T-cell (primary cell): Measurements from ENCODE around the gene AGAP1. TPM values are rescaled to one million over a fixed set of nuclear protein-coding genes. Genes with fewer than 3 reads are reported as not detected.

Experiments
- ATAC-seq, 4 experiments: fragments of 200-7000 bp in 3 of 4; fragments of 150-1000 bp in 1 of 4; cut with Tn5 transposase; replicated peaks in 1 of 4; 1 replicate in 3 of 4; 2 replicates in 1 of 4; pipeline ENCODE4 v1.10.0; 2021; ENCODE audit warnings: moderate library complexity in 3 of 4, mild to moderate bottlenecking in 2 of 4, moderate number of reproducible peaks in 1 of 4
- CTCF ChIA-PET, 2 donors: fragments of 300-600 bp; sonication (Branson Sonifier 250); formaldehyde crosslinking; loops; one replicate each; lab custom pipeline; 2022; ENCODE audit warnings: antibody characterized with exemption in 2 of 2; lab: Charles Lee
- POLR2A ChIA-PET, 2 donors: fragments of 300-600 bp; sonication (Branson Sonifier 250); formaldehyde crosslinking; loops; one replicate each; lab custom pipeline; 2022; ENCODE audit warnings: antibody characterized with exemption in 2 of 2; lab: Charles Lee
- DNase-seq, 35 experiments: peaks; one replicate each; pipeline versions ENCODE4 v3.0.0 to v3.0.0-alpha.2; 2013 to 2023
- H3K27ac ChIP-seq: one replicate; pipeline ENCODE4 v1.5.1; 2013; ENCODE audit warnings: low read length
- H3K27me3 ChIP-seq, 2 experiments: replicated peaks in 1 of 2; 1 replicate in 1 of 2; 2 replicates in 1 of 2; pipeline versions ENCODE4 v1.6.1 to v1.7.0; 2013; ENCODE audit warnings: low read length in 1 of 2, mixed read lengths in 1 of 2; ENCODE audit not compliant: control insufficient read depth in 2 of 2, insufficient read depth in 2 of 2; ENCODE audit errors: extremely low read depth in 1 of 2
- H3K36me3 ChIP-seq, 2 donors: 1 replicate in 1 of 2; 2 replicates in 1 of 2; pipeline versions ENCODE4 v1.6.1 to v1.7.0; 2013; ENCODE audit warnings: low read length in 1 of 2; ENCODE audit not compliant: control insufficient read depth in 2 of 2, insufficient read depth in 1 of 2; ENCODE audit errors: extremely low read depth in 1 of 2
- H3K4me1 ChIP-seq, 2 experiments: 1 replicate in 1 of 2; 2 replicates in 1 of 2; pipeline versions ENCODE4 v1.6.1 to v1.7.0; 2013; ENCODE audit warnings: low read length in 2 of 2, mixed read lengths in 1 of 2; ENCODE audit not compliant: insufficient read depth in 2 of 2, control insufficient read depth in 1 of 2; ENCODE audit errors: extremely low read depth in 1 of 2
- H3K4me3 ChIP-seq, 2 donors: 1 replicate in 1 of 2; 2 replicates in 1 of 2; pipeline versions ENCODE4 v1.5.1 to v1.7.0; 2013; ENCODE audit warnings: mild to moderate bottlenecking in 2 of 2, low read length in 1 of 2, moderate library complexity in 1 of 2; ENCODE audit not compliant: control insufficient read depth in 1 of 2; ENCODE audit errors: extremely low read depth in 1 of 2
- H3K9me3 ChIP-seq: 2 replicates; pipeline ENCODE4 v1.7.0; 2013
- H3K27ac Mint-ChIP-seq, 2 donors: one replicate each; pipeline ENCODE4 v1.8.0; 2020 to 2021; ENCODE audit warnings: mild to moderate bottlenecking in 2 of 2, mixed read lengths in 2 of 2
- H3K27me3 Mint-ChIP-seq, 2 donors: one replicate each; pipeline ENCODE4 v1.8.0; 2021 to 2022; ENCODE audit warnings: mixed read lengths in 2 of 2
- H3K36me3 Mint-ChIP-seq: one replicate; pipeline ENCODE4 v1.8.0; 2021; ENCODE audit warnings: mixed read lengths
- H3K4me1 Mint-ChIP-seq, 3 donors: one replicate each; pipeline ENCODE4 v1.8.0; 2020 to 2022; ENCODE audit warnings: mixed read lengths in 3 of 3, mild to moderate bottlenecking in 1 of 3
- H3K4me3 Mint-ChIP-seq, 3 donors: one replicate each; pipeline ENCODE4 v1.8.0; 2020 to 2022; ENCODE audit warnings: mild to moderate bottlenecking in 3 of 3, mixed read lengths in 3 of 3, moderate library complexity in 3 of 3
- H3K9me3 Mint-ChIP-seq, 3 donors: one replicate each; pipeline ENCODE4 v1.8.0; 2020 to 2022; ENCODE audit warnings: mixed read lengths in 3 of 3
- WGBS: methylation state at CpG from one replicate; pipeline ENCODE4 v1.1.5; 2013; ENCODE audit warnings: missing lambda C conversion rate; ENCODE audit not compliant: insufficient coverage; 5-methylcytosine and 5-hydroxymethylcytosine counted together
- total RNA-seq, 35 experiments: library from RNA in 6 of 35; stranded (reverse) in 6 of 35; fragments of 120-200 nt in 1 of 35; gene quantifications; one replicate each; pipeline versions ENCODE4 v1.2.1 to v1.2.4 and lab custom pipeline; 2013 to 2026

The AGAP1 gene
- total RNA-seq, 5 donors from 2014 or later (not counting 1 experiment from before 2014, with no cell fraction given) = 3.9 to 15.6 (median 5.2) TPM

- Histone ChIP-seq H3K36me3 (no peaks in the 10 kb centered on the region), H3K27me3 (no peaks in the 10 kb centered on the region), H3K4me1 (no peaks in the 10 kb centered on the region), H3K27ac (no peak overlapping the region), H3K9me3 (no peaks in the 10 kb centered on the region), H3K4me3 (no peak overlapping the region)
- Mint-ChIP-seq H3K4me1 (no peaks in the 10 kb centered on the region), H3K4me3 (no peak overlapping the region), H3K36me3 (no peaks in the 10 kb centered on the region), H3K9me3 (no peaks in the 10 kb centered on the region), H3K27me3 (peaks cover 3 to 16% of the 10 kb centered on the region in 2 donors), H3K27ac (no peak overlapping the region)
- no peak for ATAC-seq
- no peak for DNase-seq
- ChIA-PET CTCF (no interaction called here), POLR2A (no interaction called here)
- 79% methylated on average over 9 of the region's 10 CpGs for WGBS
Measured at GRCh38 chr2:235922839-235923238, 429.0 kb downstream of the AGAP1 start.

- Mint-ChIP-seq H3K36me3 (no peaks in the 10 kb centered on the region), H3K4me3 (no peak overlapping the region), H3K27ac (no peak overlapping the region), H3K27me3 (peaks cover 3 to 16% of the 10 kb centered on the region in 2 donors), H3K9me3 (no peaks in the 10 kb centered on the region), H3K4me1 (no peaks in the 10 kb centered on the region)
- ChIA-PET CTCF (no interaction called here), POLR2A (no interaction called here)
- WGBS = 87% methylated on average over 10 of the region's 14 CpGs
- DNase-seq = no peak
- Histone ChIP-seq H3K4me1 (no peaks in the 10 kb centered on the region), H3K36me3 (no peaks in the 10 kb centered on the region), H3K4me3 (no peak overlapping the region), H3K27me3 (peaks cover 0 to 2% of the 10 kb centered on the region in 2 experiments), H3K9me3 (no peaks in the 10 kb centered on the region), H3K27ac (no peak overlapping the region)
- no peak for ATAC-seq
Measured at GRCh38 chr2:235923859-235924674, 430.2 kb downstream of the AGAP1 start.

- no peak overlapping the region for H3K27ac Mint-ChIP-seq
- no peaks in the 10 kb centered on the region for H3K4me1 Mint-ChIP-seq
- Histone ChIP-seq H3K4me1 (no peaks in the 10 kb centered on the region), H3K4me3 (no peak overlapping the region), H3K27me3 (peaks cover 0 to 2% of the 10 kb centered on the region in 2 experiments), H3K27ac (no peak overlapping the region), H3K36me3 (no peaks in the 10 kb centered on the region), H3K9me3 (no peaks in the 10 kb centered on the region)
- ChIA-PET POLR2A (no interaction called here), CTCF (no interaction called here)
- ATAC-seq = no peak
- no peaks in the 10 kb centered on the region for H3K36me3 Mint-ChIP-seq
- H3K27me3 Mint-ChIP-seq = peaks cover 3 to 14% of the 10 kb centered on the region in 2 donors
- no peak for DNase-seq
- WGBS = no CpG with 5 or more reads among the region's 4 CpGs
- H3K4me3 Mint-ChIP-seq = no peak overlapping the region
- H3K9me3 Mint-ChIP-seq = no peaks in the 10 kb centered on the region
Measured at GRCh38 chr2:235924675-235925063, 430.8 kb downstream of the AGAP1 start.

GRCh38 chr2:235925250-235925919 lies 431.5 kb downstream of the AGAP1 start:
- Histone ChIP-seq H3K36me3 (no peaks in the 10 kb centered on the region), H3K27ac (no peak overlapping the region), H3K4me1 (no peaks in the 10 kb centered on the region), H3K9me3 (no peaks in the 10 kb centered on the region), H3K27me3 (peaks cover 0 to 2% of the 10 kb centered on the region in 2 experiments), H3K4me3 (no peak overlapping the region)
- ATAC-seq = no peak
- Mint-ChIP-seq H3K4me1 (no peaks in the 10 kb centered on the region), H3K27me3 (peaks cover 3 to 12% of the 10 kb centered on the region in 2 donors), H3K4me3 (no peak overlapping the region), H3K9me3 (no peaks in the 10 kb centered on the region), H3K27ac (no peak overlapping the region), H3K36me3 (no peaks in the 10 kb centered on the region)
- WGBS = 100% methylated on average over 4 of the region's 14 CpGs
- ChIA-PET CTCF (no interaction called here), POLR2A (no interaction called here)
- DNase-seq = no peak

- H3K4me3 Mint-ChIP-seq = no peak overlapping the region
- H3K36me3 Mint-ChIP-seq = no peaks in the 10 kb centered on the region
- no peaks in the 10 kb centered on the region for H3K4me1 Mint-ChIP-seq
- Histone ChIP-seq H3K4me3 (no peak overlapping the region), H3K27ac (no peak overlapping the region), H3K36me3 (no peaks in the 10 kb centered on the region), H3K9me3 (no peaks in the 10 kb centered on the region), H3K4me1 (no peaks in the 10 kb centered on the region), H3K27me3 (peaks cover 0 to 2% of the 10 kb centered on the region in 2 experiments)
- H3K27me3 Mint-ChIP-seq = peaks cover 3 to 12% of the 10 kb centered on the region in 2 donors
- CTCF ChIA-PET = no interaction called here
- ATAC-seq (no peak), DNase-seq (no peak)
- WGBS = 74% methylated on average over 4 of the region's 7 CpGs
- POLR2A ChIA-PET = no interaction called here
- H3K27ac Mint-ChIP-seq = no peak overlapping the region
- H3K9me3 Mint-ChIP-seq = no peaks in the 10 kb centered on the region
Measured at GRCh38 chr2:235926229-235926628, 432.4 kb downstream of the AGAP1 start.

GRCh38 chr2:235928751-235929370 lies 435.0 kb downstream of the AGAP1 start:
- 84% methylated on average over 14 of the region's 16 CpGs for WGBS
- Histone ChIP-seq H3K36me3 (no peaks in the 10 kb centered on the region), H3K4me3 (no peak overlapping the region), H3K9me3 (no peaks in the 10 kb centered on the region), H3K4me1 (no peaks in the 10 kb centered on the region), H3K27ac (no peak overlapping the region), H3K27me3 (peaks cover 0 to 2% of the 10 kb centered on the region in 2 experiments)
- DNase-seq (no peak), ATAC-seq (no peak)
- H3K9me3 Mint-ChIP-seq = no peaks in the 10 kb centered on the region
- H3K27ac Mint-ChIP-seq = no peak overlapping the region
- ChIA-PET CTCF (no interaction called here), POLR2A (no interaction called here)
- H3K36me3 Mint-ChIP-seq = no peaks in the 10 kb centered on the region
- H3K27me3 Mint-ChIP-seq = peaks cover 5 to 12% of the 10 kb centered on the region in 2 donors
- H3K4me3 Mint-ChIP-seq = no peak overlapping the region
- H3K4me1 Mint-ChIP-seq = no peaks in the 10 kb centered on the region
